Right atrium auricular region (tissue), 2 donors: Measurements from ENCODE around the gene FXYD5. TPM values are rescaled to one million over a fixed set of nuclear protein-coding genes. Genes with fewer than 3 reads are reported as not detected.

Experiments
- DNase-seq: peaks from one replicate; pipeline ENCODE4 v3.0.0-alpha.2; 2019; ENCODE audit warnings: low spot score
- H3K27ac ChIP-seq, 2 donors: fragments of 200-600 bp; sonication (generic); 1 replicate in 1 of 2; 2 replicates in 1 of 2; pipeline ENCODE4 v1.5.1; 2016 to 2019
- H3K27me3 ChIP-seq, 2 donors: fragments of 200-600 bp; sonication (generic); one replicate each; pipeline versions ENCODE4 v1.5.1 to v1.6.0; 2017 to 2019
- H3K36me3 ChIP-seq: fragments of 200-600 bp; sonication (generic); one replicate; pipeline ENCODE4 v1.5.1; 2016
- H3K4me1 ChIP-seq, 2 donors: fragments of 200-600 bp; sonication (generic); one replicate each; pipeline versions ENCODE4 v1.5.1 to v1.6.0; 2017 to 2019
- H3K4me3 ChIP-seq, 2 donors: fragments of 200-600 bp; sonication (generic); 1 replicate in 1 of 2; 2 replicates in 1 of 2; pipeline ENCODE4 v1.5.1; 2017 to 2019; ENCODE audit warnings: mild to moderate bottlenecking in 1 of 2, moderate library complexity in 1 of 2
- H3K9me3 ChIP-seq, 2 donors: fragments of 200-600 bp; sonication (generic); one replicate each; pipeline ENCODE4 v1.5.1; 2019
- CTCF ChIP-seq, 2 donors: fragments of 200-600 bp; sonication (generic); IDR thresholded peaks; one replicate each; pipeline ENCODE4 v1.5.1; 2019; ENCODE audit warnings: antibody characterized with exemption in 2 of 2
- total RNA-seq, 2 donors: library from RNA; depleted of rRNA; stranded (reverse); fragments of >200 nt; gene quantifications; one replicate each; pipeline ENCODE4 v1.1.0, GENCODE V29; 2016

FXYD5 gene
- total RNA-seq, 2 donors from 2014 or later: 31.3 to 77.7 TPM

GRCh38 chr19:35206855-35207254, 52.3 kb downstream of the FXYD5 start:
- H3K4me1 ChIP-seq: peaks cover 0 to 6% of the 10 kb centered on the region in 2 donors

GRCh38 chr19:35207391-35207871, 52.9 kb downstream of the FXYD5 start:
- H3K27ac ChIP-seq: no peak overlapping the region

More at GRCh38 chr19:35206855-35207254, 52.3 kb downstream of the FXYD5 start:
- no peaks in the 10 kb centered on the region for H3K36me3 ChIP-seq
- no peak for DNase-seq
- no peaks in the 10 kb centered on the region for H3K9me3 ChIP-seq
- TF ChIP-seq CTCF (IDR thresholded peaks at IDR 0.05): no peak
- H3K27ac ChIP-seq: no peak overlapping the region
- no peak overlapping the region for H3K4me3 ChIP-seq
- no peaks in the 10 kb centered on the region for H3K27me3 ChIP-seq

GRCh38 chr19:35208121-35208520, 53.6 kb downstream of the FXYD5 start:
- Histone ChIP-seq H3K36me3 (no peaks in the 10 kb centered on the region), H3K4me1 (peaks cover 0 to 17% of the 10 kb centered on the region in 2 donors), H3K27ac (no peak overlapping the region), H3K4me3 (no peak overlapping the region), H3K9me3 (no peaks in the 10 kb centered on the region), H3K27me3 (no peaks in the 10 kb centered on the region)
- no peak for TF ChIP-seq CTCF (IDR thresholded peaks at IDR 0.05)
- no peak for DNase-seq

More at GRCh38 chr19:35207391-35207871, 52.9 kb downstream of the FXYD5 start:
- no peak for DNase-seq
- Histone ChIP-seq H3K9me3 (no peaks in the 10 kb centered on the region), H3K4me3 (no peak overlapping the region), H3K27me3 (no peaks in the 10 kb centered on the region), H3K4me1 (peaks cover 0 to 11% of the 10 kb centered on the region in 2 donors), H3K36me3 (no peaks in the 10 kb centered on the region)
- TF ChIP-seq CTCF (IDR thresholded peaks at IDR 0.05): no peak

GRCh38 chr19:35209646-35210045, 55.1 kb downstream of the FXYD5 start:
- H3K27me3 ChIP-seq: no peaks in the 10 kb centered on the region
- no peak overlapping the region for H3K4me3 ChIP-seq
- no peaks in the 10 kb centered on the region for H3K36me3 ChIP-seq
- no peaks in the 10 kb centered on the region for H3K9me3 ChIP-seq
- no peak for TF ChIP-seq CTCF (IDR thresholded peaks at IDR 0.05)
- DNase-seq: no peak
- H3K27ac ChIP-seq: no peak overlapping the region
- peaks cover 0 to 31% of the 10 kb centered on the region in 2 donors for H3K4me1 ChIP-seq

GRCh38 chr19:35211545-35212230, 57.2 kb downstream of the FXYD5 start:
- no peak for TF ChIP-seq CTCF (IDR thresholded peaks at IDR 0.05)
- Histone ChIP-seq H3K27me3 (no peaks in the 10 kb centered on the region), H3K4me3 (no peak overlapping the region), H3K4me1 (peaks cover 0 to 31% of the 10 kb centered on the region in 2 donors), H3K27ac (peak overlapping the region; percentile 51 to 66), H3K36me3 (no peaks in the 10 kb centered on the region), H3K9me3 (no peaks in the 10 kb centered on the region)
- peak; percentile 78 for DNase-seq
